ENCODE results near the gene TGFBR3L.

- TF ChIP-seq NR2C2 (CRISPR knock-in tag; IDR thresholded peaks at IDR 0.05) (no peak), ATF3 (CRISPR knock-in tag; conservative IDR thresholded peaks at IDR 0.05) (no peak), CTCF (IDR thresholded peaks at IDR 0.05) (no peak), E2F1 (CRISPR knock-in tag; IDR thresholded peaks at IDR 0.05) (no peak), NR1H2 (CRISPR knock-in tag; IDR thresholded peaks at IDR 0.05) (no peak), ZSCAN18 (CRISPR knock-in tag; IDR thresholded peaks at IDR 0.05) (no peak), ARID4B (CRISPR knock-in tag; IDR thresholded peaks at IDR 0.05; ENCODE audit: borderline replicate concordance) (no peak), TCF7 (CRISPR knock-in tag; IDR thresholded peaks at IDR 0.05; ENCODE audit: low read depth) (no peak), E2F5 (CRISPR knock-in tag; IDR thresholded peaks at IDR 0.05) (no peak), ZNF396 (CRISPR knock-in tag; IDR thresholded peaks at IDR 0.05; ENCODE audit: borderline replicate concordance) (no peak), FOXP1 (CRISPR knock-in tag; IDR thresholded peaks at IDR 0.05; ENCODE audit: borderline replicate concordance) (no peak), EMX1 (CRISPR knock-in tag; IDR thresholded peaks at IDR 0.05) (no peak), JUN (CRISPR knock-in tag; IDR thresholded peaks at IDR 0.05) (no peak), PREB (CRISPR knock-in tag; IDR thresholded peaks at IDR 0.05; ENCODE audit: borderline replicate concordance) (no peak)
Observed at GRCh38 chr19:7910321-7911161, 4.1 kb upstream of the TGFBR3L start.
